Testis (tissue), 3 donors: ENCODE measurements around the gene ORC6. TPM values are rescaled to one million over a fixed set of nuclear protein-coding genes. Genes with fewer than 3 reads are reported as not detected.

Experiments
- DNase-seq: peaks from one replicate; pipeline ENCODE4 v3.0.0-alpha.2; 2019
- H3K27ac ChIP-seq, 2 donors: fragments of 200-600 bp; sonication (generic); one replicate each; pipeline ENCODE4 v1.5.1; 2019
- H3K27me3 ChIP-seq: fragments of 200-600 bp; sonication (generic); one replicate; pipeline ENCODE4 v1.5.1; 2019
- H3K36me3 ChIP-seq: fragments of 200-600 bp; sonication (generic); one replicate; pipeline ENCODE4 v1.5.1; 2017; ENCODE audit warnings: low read depth; ENCODE audit errors: missing control alignments
- H3K4me1 ChIP-seq: fragments of 200-600 bp; sonication (generic); one replicate; pipeline ENCODE4 v1.5.1; 2019
- H3K4me3 ChIP-seq, 2 donors: fragments of 200-600 bp; sonication (generic); one replicate each; pipeline ENCODE4 v1.5.1; 2017 to 2019
- H3K9me3 ChIP-seq: fragments of 200-600 bp; sonication (generic); one replicate; pipeline ENCODE4 v1.5.1; 2017
- POLR2A ChIP-seq: fragments of 450-650 bp; IDR thresholded peaks from one replicate; pipeline ENCODE4 v1.6.1; 2017; ENCODE audit warnings: antibody characterized with exemption, mild to moderate bottlenecking, moderate library complexity
- WGBS, 2 donors: methylation state at CpG; one replicate each; pipeline ENCODE4 v1.1.5; 2018; 5-methylcytosine and 5-hydroxymethylcytosine counted together
- intact Hi-C: fragments of 100-400 bp; cut with DNase I; formaldehyde crosslinking; loops from one replicate; pipeline ENCODE4 v1.15.1; 2023; ENCODE audit warnings: low total_unique reads
- polyA plus RNA-seq: library from polyadenylated mRNA; stranded (reverse); fragments of 350-450 nt; fragmentation: Illumina TruSeq; extraction: RNeasy Lipid Tissue Mini Kit (QIAGEN cat#74804); gene quantifications from one replicate; pipeline ENCODE4 v1.2.3, GENCODE V29; 2014; ENCODE audit warnings: low read depth, low replicate concordance; ENCODE audit not compliant: insufficient read depth
- total RNA-seq, 2 donors: library from RNA; depleted of rRNA; stranded (reverse); fragments of >200 nt; gene quantifications; one replicate each; pipeline ENCODE4 v1.2.3, GENCODE V29; 2016
- TF ChIP-seq, protein P1 (sequence below), 3 experiments: fragments of 450-650 bp in 2 of 3; fragments of 200-600 bp in 1 of 3; sonication (generic) in 1 of 3; IDR thresholded peaks; one replicate each; pipeline ENCODE4 v1.5.1; 2016 to 2019; ENCODE audit warnings: antibody characterized with exemption in 3 of 3, mild to moderate bottlenecking in 2 of 3, moderate library complexity in 1 of 3

The ORC6 gene
- total and polyA plus RNA-seq, 3 donors from 2014 or later = 28.2 to 44.4 (median 30.7) TPM

DNA sequence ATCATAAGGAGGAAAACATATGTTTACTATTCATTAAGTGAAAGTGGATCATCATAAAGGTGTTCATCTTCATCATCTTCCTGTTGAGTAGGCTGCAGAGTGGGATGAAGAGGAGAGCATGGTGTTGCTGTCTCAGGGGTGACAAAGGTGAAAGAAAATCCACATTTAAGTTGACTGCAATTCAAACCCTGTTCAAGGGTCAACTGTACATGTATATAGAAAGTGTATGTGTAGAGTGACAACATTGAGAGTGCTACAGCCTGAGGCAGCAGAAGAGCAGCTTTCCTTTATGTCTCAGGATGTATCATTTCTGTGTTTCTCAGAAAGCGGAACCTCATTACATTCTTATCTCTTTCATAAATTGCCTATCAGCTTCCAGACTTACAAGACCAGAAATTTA, 17.2 kb downstream of the ORC6 start:
- DNase-seq = no peak
- WGBS, 2 donors = 0% methylated on average over 1 of the region's 1 CpG

DNA sequence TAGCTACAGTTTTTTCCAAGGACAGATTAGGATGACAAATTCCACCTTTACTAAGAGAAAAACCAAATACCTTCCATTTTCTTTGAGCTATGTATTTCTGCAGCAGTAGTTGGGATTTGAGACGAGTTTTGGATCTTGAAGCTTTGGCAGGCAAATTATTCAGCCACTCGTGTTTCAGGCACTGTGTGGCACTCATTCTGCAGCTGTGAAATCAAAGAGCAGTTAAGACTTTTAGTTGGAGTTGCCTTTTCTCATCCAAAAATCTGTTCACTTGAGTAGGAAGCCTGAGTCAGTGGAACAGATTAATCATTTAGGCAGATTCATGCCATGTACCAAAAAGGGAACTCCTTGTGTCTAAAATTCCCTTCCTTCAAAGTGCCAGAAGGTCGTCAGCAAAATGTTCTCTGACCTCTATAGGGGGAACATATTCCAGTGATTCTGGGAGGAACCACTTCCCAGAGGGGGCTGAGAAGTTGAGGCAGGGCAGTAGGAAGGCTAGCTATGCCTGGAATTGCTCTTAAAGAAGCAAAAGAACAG, 20.1 kb downstream of the ORC6 start:
- WGBS, 2 donors = 55 to 59% methylated on average over 3 of the region's 3 CpGs
- H3K9me3 ChIP-seq = no peaks in the 10 kb centered on the region
- no peaks in the 10 kb centered on the region for H3K36me3 ChIP-seq
- no peak overlapping the region for H3K4me3 ChIP-seq
- intact Hi-C loops = no loop called here
- DNase-seq = no peak
- no peaks in the 10 kb centered on the region for H3K4me1 ChIP-seq
- TF ChIP-seq, protein P1, sequence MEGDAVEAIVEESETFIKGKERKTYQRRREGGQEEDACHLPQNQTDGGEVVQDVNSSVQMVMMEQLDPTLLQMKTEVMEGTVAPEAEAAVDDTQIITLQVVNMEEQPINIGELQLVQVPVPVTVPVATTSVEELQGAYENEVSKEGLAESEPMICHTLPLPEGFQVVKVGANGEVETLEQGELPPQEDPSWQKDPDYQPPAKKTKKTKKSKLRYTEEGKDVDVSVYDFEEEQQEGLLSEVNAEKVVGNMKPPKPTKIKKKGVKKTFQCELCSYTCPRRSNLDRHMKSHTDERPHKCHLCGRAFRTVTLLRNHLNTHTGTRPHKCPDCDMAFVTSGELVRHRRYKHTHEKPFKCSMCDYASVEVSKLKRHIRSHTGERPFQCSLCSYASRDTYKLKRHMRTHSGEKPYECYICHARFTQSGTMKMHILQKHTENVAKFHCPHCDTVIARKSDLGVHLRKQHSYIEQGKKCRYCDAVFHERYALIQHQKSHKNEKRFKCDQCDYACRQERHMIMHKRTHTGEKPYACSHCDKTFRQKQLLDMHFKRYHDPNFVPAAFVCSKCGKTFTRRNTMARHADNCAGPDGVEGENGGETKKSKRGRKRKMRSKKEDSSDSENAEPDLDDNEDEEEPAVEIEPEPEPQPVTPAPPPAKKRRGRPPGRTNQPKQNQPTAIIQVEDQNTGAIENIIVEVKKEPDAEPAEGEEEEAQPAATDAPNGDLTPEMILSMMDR (IDR thresholded peaks at IDR 0.05) = no peak
- TF ChIP-seq POLR2A = no peak
- no peaks in the 10 kb centered on the region for H3K27me3 ChIP-seq
- H3K27ac ChIP-seq = no peak overlapping the region

More for the DNA sequence above, 17.2 kb downstream of the ORC6 start:
- Histone ChIP-seq H3K27ac (no peak overlapping the region), H3K4me1 (no peaks in the 10 kb centered on the region), H3K27me3 (no peaks in the 10 kb centered on the region), H3K9me3 (no peaks in the 10 kb centered on the region), H3K4me3 (no peak overlapping the region), H3K36me3 (no peaks in the 10 kb centered on the region)
- intact Hi-C loops = no loop called here
- no peak for TF ChIP-seq POLR2A
- TF ChIP-seq, protein P1 (IDR thresholded peaks at IDR 0.05) = no peak

DNA sequence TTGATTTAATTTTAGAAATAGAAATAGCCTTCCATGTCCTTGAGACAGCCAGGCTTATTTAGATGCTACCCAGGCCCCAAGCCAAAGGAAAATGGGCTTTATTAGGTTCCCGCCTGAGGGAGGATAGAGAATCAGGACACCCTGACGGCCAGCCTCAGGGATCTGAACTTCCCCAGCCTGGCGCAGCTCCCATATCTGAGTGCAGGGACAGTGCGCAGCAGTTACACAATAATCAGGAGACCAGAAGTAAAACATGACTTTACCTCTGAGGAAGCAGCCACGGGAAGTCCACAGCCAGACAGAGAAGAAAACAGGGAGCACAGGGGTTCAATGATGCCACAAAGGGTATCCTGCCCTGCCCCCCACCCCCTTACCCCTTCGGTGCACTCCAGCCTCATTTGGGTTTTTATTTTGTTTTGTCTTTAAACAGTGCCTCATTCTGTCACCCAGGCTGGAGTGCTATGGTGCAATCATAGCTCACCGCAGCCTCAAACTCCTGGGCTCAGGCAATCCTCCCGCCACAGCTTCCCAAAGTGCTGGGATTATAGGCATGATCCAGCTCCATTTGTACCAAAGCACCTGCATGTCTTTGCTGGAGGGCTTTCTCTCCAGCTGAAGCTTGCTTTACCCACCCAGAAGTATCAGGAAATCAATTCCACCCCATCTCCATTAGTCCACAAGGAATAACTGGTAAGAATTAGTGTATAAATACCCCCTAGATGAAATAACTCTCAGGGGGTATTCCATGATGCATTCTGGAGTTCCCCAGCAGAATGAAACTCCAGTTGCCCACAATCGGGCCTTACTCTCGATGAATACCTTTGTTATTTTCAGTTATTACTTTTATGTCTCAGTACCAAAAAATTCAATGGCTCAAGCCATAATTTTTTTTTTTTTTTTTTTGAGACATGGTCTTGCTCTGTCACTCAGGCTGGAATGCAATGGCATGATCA, 21.9 kb downstream of the ORC6 start:
- Histone ChIP-seq H3K27ac (peak overlapping the region; percentile 0 to 12), H3K36me3 (no peaks in the 10 kb centered on the region), H3K4me3 (no peak overlapping the region), H3K27me3 (no peaks in the 10 kb centered on the region), H3K4me1 (no peaks in the 10 kb centered on the region), H3K9me3 (no peaks in the 10 kb centered on the region)
- TF ChIP-seq POLR2A = no peak
- TF ChIP-seq, protein P1 (IDR thresholded peaks at IDR 0.05) = no peak
- intact Hi-C loops = no loop called here
- peak; percentile 68 for DNase-seq
- WGBS, 2 donors = 59 to 60% methylated on average over 10 of the region's 10 CpGs

DNA sequence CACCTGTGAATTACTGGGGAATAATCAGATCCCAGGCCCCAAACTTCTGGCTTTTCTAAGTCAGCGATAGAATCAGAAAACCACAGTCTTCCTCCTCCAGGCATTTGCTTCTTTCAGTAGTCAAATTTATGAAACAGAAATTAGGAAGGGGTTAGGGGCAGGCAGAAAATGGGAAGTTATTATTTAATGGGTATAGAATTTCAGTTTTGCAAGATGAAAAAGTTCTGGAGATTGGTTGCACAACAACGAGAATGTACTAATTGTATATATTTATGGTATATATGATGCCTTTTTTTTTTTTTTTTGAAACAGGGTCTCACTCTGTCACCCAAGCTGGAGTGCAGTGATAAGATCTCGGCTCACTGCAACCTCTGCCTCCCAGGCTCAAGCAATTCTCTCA, 23.5 kb downstream of the ORC6 start:
- DNase-seq = no peak
- no peaks in the 10 kb centered on the region for H3K27me3 ChIP-seq

More for the DNA sequence above, 23.5 kb downstream of the ORC6 start:
- H3K27ac ChIP-seq = no peak overlapping the region
- H3K9me3 ChIP-seq = no peaks in the 10 kb centered on the region
- H3K4me3 ChIP-seq = no peak overlapping the region
- no peak for TF ChIP-seq POLR2A
- TF ChIP-seq, protein P1 (IDR thresholded peaks at IDR 0.05) = no peak
- no peaks in the 10 kb centered on the region for H3K36me3 ChIP-seq
- H3K4me1 ChIP-seq = no peaks in the 10 kb centered on the region
- intact Hi-C loops = no loop called here
- 79 to 85% methylated on average over 3 of the region's 3 CpGs for WGBS, 2 donors
